Measurements from ENCODE around the gene DPM2.
A peak's percentile ranks its signal among the peaks of the same experiment; 100 is the strongest.

Gene DPM2

GRCh38 chr9:127977009-127977883 is 39.6 kb upstream of the DPM2 start:
- DNase-seq, result no peak

GRCh38 chr9:127976498-127976897 is 38.8 kb upstream of the DPM2 start:
- TF ChIP-seq POLR2A (IDR thresholded peaks at IDR 0.05; ENCODE audit: low read length) (no peak), GATA1 (IDR thresholded peaks at IDR 0.05; ENCODE audit: low read depth, low read length) (no peak)
- no peak for DNase-seq

More at GRCh38 chr9:127977009-127977883, 39.6 kb upstream of the DPM2 start:
- TF ChIP-seq POLR2A (IDR thresholded peaks at IDR 0.05; ENCODE audit: low read length), result no peak
- no peak for TF ChIP-seq GATA1 (IDR thresholded peaks at IDR 0.05; ENCODE audit: low read depth, low read length)

GRCh38 chr9:127975376-127976315 is 38.0 kb upstream of the DPM2 start:
- TF ChIP-seq GATA1 (IDR thresholded peaks at IDR 0.05; ENCODE audit: low read depth, low read length) (no peak), POLR2A (IDR thresholded peaks at IDR 0.05; ENCODE audit: low read length) (no peak)
- no peak for DNase-seq

GRCh38 chr9:127974769-127975261 is 37.2 kb upstream of the DPM2 start:
- DNase-seq, result no peak

GRCh38 chr9:127974001-127974768 is 36.5 kb upstream of the DPM2 start:
- DNase-seq, result no peak
- no peak for TF ChIP-seq GATA1 (IDR thresholded peaks at IDR 0.05; ENCODE audit: low read depth, low read length)

More at GRCh38 chr9:127974769-127975261, 37.2 kb upstream of the DPM2 start:
- TF ChIP-seq POLR2A (IDR thresholded peaks at IDR 0.05; ENCODE audit: low read length) (no peak), GATA1 (IDR thresholded peaks at IDR 0.05; ENCODE audit: low read depth, low read length) (no peak)

GRCh38 chr9:127973169-127974000 is 35.7 kb upstream of the DPM2 start:
- TF ChIP-seq POLR2A (IDR thresholded peaks at IDR 0.05; ENCODE audit: low read length) (no peak), GATA1 (IDR thresholded peaks at IDR 0.05; ENCODE audit: low read depth, low read length) (no peak)

GRCh38 chr9:127972236-127972871 is 34.7 kb upstream of the DPM2 start:
- TF ChIP-seq POLR2A (IDR thresholded peaks at IDR 0.05; ENCODE audit: low read length) (no peak), GATA1 (IDR thresholded peaks at IDR 0.05; ENCODE audit: low read depth, low read length) (no peak)
- no peak for DNase-seq

More at GRCh38 chr9:127973169-127974000, 35.7 kb upstream of the DPM2 start:
- DNase-seq, result no peak

- DNase-seq, result no peak
- TF ChIP-seq GATA1 (IDR thresholded peaks at IDR 0.05; ENCODE audit: low read depth, low read length), result no peak
- TF ChIP-seq POLR2A (IDR thresholded peaks at IDR 0.05; ENCODE audit: low read length), result no peak
Measured at GRCh38 chr9:127971357-127972235, 33.9 kb upstream of the DPM2 start.

GRCh38 chr9:127970401-127971313 is 33.0 kb upstream of the DPM2 start:
- TF ChIP-seq GATA1 (IDR thresholded peaks at IDR 0.05; ENCODE audit: low read depth, low read length) (no peak), POLR2A (IDR thresholded peaks at IDR 0.05; ENCODE audit: low read length) (no peak)
- DNase-seq, result no peak

GRCh38 chr9:127968700-127969383 is 31.2 kb upstream of the DPM2 start:
- DNase-seq, result peak in 1 of 2 experiments; percentile 35

More at GRCh38 chr9:127968700-127969383, 31.2 kb upstream of the DPM2 start:
- no peak for TF ChIP-seq GATA1 (IDR thresholded peaks at IDR 0.05; ENCODE audit: low read depth, low read length)
- TF ChIP-seq POLR2A (IDR thresholded peaks at IDR 0.05; ENCODE audit: low read length), result no peak
